Measurements from ENCODE around the gene LRRC2. TPM values are rescaled to one million over a fixed set of nuclear protein-coding genes. Genes with fewer than 3 reads are reported as not detected.
A peak's percentile ranks its signal among the peaks of the same experiment; 100 is the strongest.
"Not testable (repeated sequence)": the region's sequence is repeated elsewhere in the genome, so short reads cannot be mapped to it uniquely, and the experiment has no call there.

Gene LRRC2
- total RNA-seq, 3 donors from 2014 or later = 1.8 to 2.8 (median 2.5) TPM

DNA sequence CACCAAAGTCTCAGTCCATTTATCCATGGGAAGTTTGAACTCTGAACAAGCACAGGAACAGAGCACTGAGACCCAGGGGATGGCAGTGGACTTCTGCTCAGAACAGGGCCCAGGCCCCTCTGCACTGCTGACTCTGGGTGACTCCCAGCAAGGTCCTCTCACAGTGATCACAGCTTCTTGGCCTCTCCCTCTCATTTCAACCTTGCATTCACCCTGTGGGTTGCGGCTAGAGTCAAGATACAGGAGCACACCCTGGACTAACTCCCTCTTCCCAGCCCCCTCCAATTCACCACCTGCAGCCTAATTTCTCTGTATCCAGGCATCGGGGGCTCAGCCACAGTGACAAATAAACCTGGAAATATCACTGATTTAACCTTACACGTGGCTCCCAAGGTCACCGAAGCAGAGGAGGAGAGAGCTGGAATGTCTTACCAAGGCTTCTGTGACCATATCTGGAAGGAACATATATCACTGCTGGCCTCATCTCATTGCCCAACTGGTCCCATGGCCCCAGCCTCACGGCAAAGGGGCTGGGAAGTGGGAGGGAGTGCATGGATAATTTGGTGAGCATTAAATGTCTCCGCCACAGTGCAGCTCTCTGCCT, 67.1 kb downstream of the LRRC2 start:
- H3K4me1 ChIP-seq (ENCODE audit: low read depth) = no peaks in the 10 kb centered on the region
- TF ChIP-seq, protein P1, sequence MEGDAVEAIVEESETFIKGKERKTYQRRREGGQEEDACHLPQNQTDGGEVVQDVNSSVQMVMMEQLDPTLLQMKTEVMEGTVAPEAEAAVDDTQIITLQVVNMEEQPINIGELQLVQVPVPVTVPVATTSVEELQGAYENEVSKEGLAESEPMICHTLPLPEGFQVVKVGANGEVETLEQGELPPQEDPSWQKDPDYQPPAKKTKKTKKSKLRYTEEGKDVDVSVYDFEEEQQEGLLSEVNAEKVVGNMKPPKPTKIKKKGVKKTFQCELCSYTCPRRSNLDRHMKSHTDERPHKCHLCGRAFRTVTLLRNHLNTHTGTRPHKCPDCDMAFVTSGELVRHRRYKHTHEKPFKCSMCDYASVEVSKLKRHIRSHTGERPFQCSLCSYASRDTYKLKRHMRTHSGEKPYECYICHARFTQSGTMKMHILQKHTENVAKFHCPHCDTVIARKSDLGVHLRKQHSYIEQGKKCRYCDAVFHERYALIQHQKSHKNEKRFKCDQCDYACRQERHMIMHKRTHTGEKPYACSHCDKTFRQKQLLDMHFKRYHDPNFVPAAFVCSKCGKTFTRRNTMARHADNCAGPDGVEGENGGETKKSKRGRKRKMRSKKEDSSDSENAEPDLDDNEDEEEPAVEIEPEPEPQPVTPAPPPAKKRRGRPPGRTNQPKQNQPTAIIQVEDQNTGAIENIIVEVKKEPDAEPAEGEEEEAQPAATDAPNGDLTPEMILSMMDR (IDR thresholded peaks at IDR 0.05) = no peak
- ATAC-seq (no peak), DNase-seq (no peak)
- no peaks in the 10 kb centered on the region for H3K36me3 ChIP-seq (ENCODE audit: low read depth)
- intact Hi-C loops (cut with DNase I, micrococcal nuclease) = no loop called here
- H3K4me3 ChIP-seq = no peak overlapping the region
- no peaks in the 10 kb centered on the region for H3K9me3 ChIP-seq

DNA sequence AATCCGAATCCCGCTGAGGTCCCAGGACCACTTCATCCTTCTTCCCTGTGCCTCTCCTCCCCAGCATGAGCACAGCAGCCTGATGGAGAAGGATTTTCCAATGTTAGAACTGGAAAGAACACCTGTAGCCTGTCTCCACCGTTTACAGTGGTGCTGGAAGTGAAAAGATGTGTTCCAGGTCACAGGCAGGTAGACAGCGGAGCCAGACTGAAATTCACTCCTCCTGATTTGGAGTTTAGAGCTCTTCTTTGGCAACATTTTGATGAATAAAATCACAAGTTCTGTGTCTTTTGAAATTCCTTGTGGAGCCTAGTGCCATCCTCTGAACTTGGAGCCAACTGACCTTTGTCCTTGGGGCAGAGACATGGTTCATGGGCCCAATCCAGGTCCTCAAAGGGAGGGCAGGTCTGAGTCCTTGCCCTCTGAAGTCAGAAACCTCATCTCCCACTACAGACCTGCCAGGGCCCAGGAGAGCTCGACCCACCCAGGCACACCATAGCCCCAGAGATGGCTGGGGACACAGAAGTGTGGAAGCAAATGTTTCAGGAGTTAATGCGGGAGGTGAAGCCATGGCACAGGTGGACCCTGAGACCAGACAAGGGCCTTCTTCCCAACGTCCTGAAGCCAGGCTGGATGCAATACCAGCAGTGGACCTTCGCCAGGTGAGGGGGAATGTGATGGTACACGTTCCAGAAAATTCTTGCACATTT, 68.4 kb downstream of the LRRC2 start, which contains the start of gene RTP3:
RTP3 (plus strand) TSS at position 421 of the 710 bp plus-strand sequence; CDS start at position 508, 87 bp downstream.
- H3K36me3 ChIP-seq (ENCODE audit: low read depth) = no peaks in the 10 kb centered on the region
- intact Hi-C loops (cut with DNase I, micrococcal nuclease) = no loop called here
- TF ChIP-seq, protein P1 (IDR thresholded peaks at IDR 0.05) = no peak
- H3K4me3 ChIP-seq = no peak within 1 kb of the TSS
- DNase-seq (no peak), ATAC-seq (no peak)
- H3K9me3 ChIP-seq = no peaks in the 10 kb centered on the region
- no peaks in the 10 kb centered on the region for H3K4me1 ChIP-seq (ENCODE audit: low read depth)

DNA sequence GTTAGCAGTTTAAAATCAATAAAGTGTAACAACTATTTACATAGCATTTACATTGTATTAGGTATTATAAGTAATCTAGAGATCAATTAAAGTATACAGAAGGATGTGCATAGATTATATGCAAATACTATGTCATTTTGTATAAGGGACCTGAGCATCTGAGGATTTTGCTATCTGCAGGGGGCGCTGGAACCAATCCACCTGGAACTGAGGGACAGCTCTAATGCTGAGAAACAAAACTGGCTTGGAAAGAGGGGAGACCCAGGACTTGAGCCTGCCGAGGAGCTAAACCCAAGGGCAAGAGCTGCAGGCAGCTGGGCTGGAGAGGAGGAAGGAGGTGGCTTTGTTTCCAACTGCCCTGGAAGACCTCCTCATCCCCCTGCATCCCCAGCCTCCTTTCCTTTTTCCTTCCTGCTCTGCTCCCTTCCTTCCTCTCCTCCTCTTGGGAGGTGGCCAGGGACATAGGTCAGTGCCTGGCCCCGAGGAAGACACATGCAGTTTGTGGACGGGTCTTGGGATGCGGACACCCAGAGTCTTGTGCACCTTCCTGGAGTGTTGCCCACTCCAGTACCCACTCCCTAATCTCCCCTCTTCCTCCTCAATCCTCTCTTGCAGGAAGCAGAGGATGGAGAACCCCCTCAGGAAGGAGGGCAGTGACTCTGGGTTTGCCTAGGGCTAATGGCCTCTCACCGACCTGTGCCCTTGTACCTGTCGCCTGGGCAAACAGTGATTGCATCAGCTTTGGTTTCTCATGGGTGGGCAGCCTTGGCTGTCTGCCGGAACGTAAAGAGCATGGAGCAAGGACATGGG, 69.2 kb downstream of the LRRC2 start:
- TF ChIP-seq, protein P1 (IDR thresholded peaks at IDR 0.05) = no peak
- no peaks in the 10 kb centered on the region for H3K9me3 ChIP-seq
- ATAC-seq (peak; percentile 35), DNase-seq (peak in 2 of 3 donors; percentile 55 to 78)
- intact Hi-C loops (cut with DNase I, micrococcal nuclease) = no loop called here
- no peak overlapping the region for H3K4me3 ChIP-seq
- no peaks in the 10 kb centered on the region for H3K4me1 ChIP-seq (ENCODE audit: low read depth)
- no peaks in the 10 kb centered on the region for H3K36me3 ChIP-seq (ENCODE audit: low read depth)

DNA sequence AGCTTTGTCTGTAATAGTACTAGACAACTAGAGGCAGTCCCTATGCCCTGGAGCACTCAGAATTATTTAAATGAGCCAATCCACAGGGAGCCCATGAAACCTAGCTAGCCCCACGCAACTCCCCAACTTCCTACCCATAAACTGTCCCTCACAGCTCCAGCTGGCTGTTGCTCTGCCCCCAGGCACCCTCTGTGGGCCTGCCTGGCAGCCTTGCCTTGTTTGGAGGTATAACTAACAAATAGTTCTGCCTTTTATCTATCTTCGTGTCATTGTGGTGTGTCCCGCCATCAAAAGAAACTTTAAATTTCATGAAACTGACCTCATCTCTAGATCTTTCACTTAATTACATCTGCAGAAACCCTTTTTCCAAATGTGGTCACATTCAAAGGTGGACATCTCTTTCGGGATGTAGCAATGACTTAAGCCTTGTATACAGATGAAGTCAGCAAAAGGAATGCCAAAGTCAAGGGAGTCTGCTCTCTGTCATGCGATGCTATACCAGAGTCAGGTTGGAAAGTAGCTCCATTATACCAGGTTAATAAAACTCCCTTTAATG, 70.1 kb downstream of the LRRC2 start:
- TF ChIP-seq, protein P1 (IDR thresholded peaks at IDR 0.05) = no peak
- intact Hi-C loops (cut with DNase I, micrococcal nuclease) = no loop called here
- no peak for DNase-seq

DNA sequence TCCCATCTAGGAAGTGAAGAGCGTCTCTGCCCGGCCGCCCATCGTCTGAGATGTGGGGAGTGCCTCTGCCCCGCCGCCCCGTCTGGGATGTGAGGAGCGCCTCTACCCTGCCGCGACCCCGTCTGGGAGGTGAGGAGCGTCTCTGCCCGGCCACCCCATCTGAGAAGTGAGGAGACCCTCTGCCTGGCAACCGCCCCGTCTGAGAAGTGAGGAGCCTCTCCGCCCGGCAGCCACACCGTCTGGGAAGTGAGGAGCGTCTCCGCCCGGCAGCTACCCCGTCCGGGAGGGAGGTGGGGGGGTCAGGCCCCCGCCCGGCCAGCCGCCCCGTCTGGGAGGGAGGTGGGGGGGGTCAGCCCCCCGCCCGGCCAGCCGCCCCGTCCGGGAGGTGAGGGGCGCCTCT, 71.6 kb downstream of the LRRC2 start:
- intact Hi-C loops (cut with DNase I, micrococcal nuclease); H3K4me3 ChIP-seq; H3K4me1 ChIP-seq (ENCODE audit: low read depth); H3K36me3 ChIP-seq (ENCODE audit: low read depth); H3K9me3 ChIP-seq; ATAC-seq; DNase-seq: not testable (repeated sequence)

More for the DNA sequence above, 70.1 kb downstream of the LRRC2 start:
- Histone ChIP-seq H3K9me3 (no peaks in the 10 kb centered on the region), H3K4me1 (ENCODE audit: low read depth) (no peaks in the 10 kb centered on the region), H3K4me3 (no peak overlapping the region), H3K36me3 (ENCODE audit: low read depth) (no peaks in the 10 kb centered on the region)
- ATAC-seq = no peak
